Measurements from ENCODE around the gene PTCD2. TPM values are rescaled to one million over a fixed set of nuclear protein-coding genes. Genes with fewer than 3 reads are reported as not detected.

PTCD2 gene
- total and polyA plus RNA-seq, 9 of the 15 experiments (the other 6 are each of a cell fraction or from before 2014, with no cell fraction given): 11.9 to 28.5 (median 18.6) TPM

GRCh38 chr5:72319976-72320752, at the start of gene PTCD2, which contains the start of gene MRPS27 (continued):
- 0 out of 2 replicates have a peak, but pooled peaks have one; percentile 36 for TF ChIP-seq ZBTB40 (IDR thresholded peaks at IDR 0.05)
- no peak for TF ChIP-seq ZBTB40 (CRISPR knock-in tag; IDR thresholded peaks at IDR 0.05)
- peak; percentile 95 for TF ChIP-seq TCF7L2 (IDR thresholded peaks at IDR 0.05; ENCODE audit: low read depth, low read length)
- peak; percentile 78; the same call in 1 of the 2 replicates for TF ChIP-seq ZNF395 (CRISPR knock-in tag; IDR thresholded peaks at IDR 0.05)
- TF ChIP-seq BCLAF1 (IDR thresholded peaks at IDR 0.05; ENCODE audit: borderline replicate concordance in 1 of 2, control insufficient read depth in 1 of 2, low read depth in 2 of 2, low read length in 1 of 2): peak; percentile 39 to 88; a peak in 1 of 4 replicates
- TF ChIP-seq HES1 (IDR thresholded peaks at IDR 0.05; ENCODE audit: low read depth): no peak
- no peak for TF ChIP-seq CHD4 (IDR thresholded peaks at IDR 0.05; ENCODE audit: insufficient read depth, insufficient replicate concordance, low read depth, low read length, poor library complexity, severe bottlenecking)
- TF ChIP-seq NRF1 (conservative IDR thresholded peaks at IDR 0.05 in 1 of 2, IDR thresholded peaks at IDR 0.05 in 1 of 2): peak; percentile 48 to 61
- no peak for TF ChIP-seq HIVEP1 (CRISPR knock-in tag; IDR thresholded peaks at IDR 0.05)
- TF ChIP-seq ZNF785 (CRISPR knock-in tag; IDR thresholded peaks at IDR 0.05): no peak
- TF ChIP-seq SMARCA4 (IDR thresholded peaks at IDR 0.05): no peak
